Endothelial cell of hepatic sinusoid (primary cell): ENCODE measurements around the gene STK35.

Experiments
- in situ Hi-C: cut with HindIII; loops from 2 replicates; pipeline ENCODE4 v1.10.0; 2017; ENCODE audit warnings: low sequenced_read_pairs

The STK35 gene

DNA sequence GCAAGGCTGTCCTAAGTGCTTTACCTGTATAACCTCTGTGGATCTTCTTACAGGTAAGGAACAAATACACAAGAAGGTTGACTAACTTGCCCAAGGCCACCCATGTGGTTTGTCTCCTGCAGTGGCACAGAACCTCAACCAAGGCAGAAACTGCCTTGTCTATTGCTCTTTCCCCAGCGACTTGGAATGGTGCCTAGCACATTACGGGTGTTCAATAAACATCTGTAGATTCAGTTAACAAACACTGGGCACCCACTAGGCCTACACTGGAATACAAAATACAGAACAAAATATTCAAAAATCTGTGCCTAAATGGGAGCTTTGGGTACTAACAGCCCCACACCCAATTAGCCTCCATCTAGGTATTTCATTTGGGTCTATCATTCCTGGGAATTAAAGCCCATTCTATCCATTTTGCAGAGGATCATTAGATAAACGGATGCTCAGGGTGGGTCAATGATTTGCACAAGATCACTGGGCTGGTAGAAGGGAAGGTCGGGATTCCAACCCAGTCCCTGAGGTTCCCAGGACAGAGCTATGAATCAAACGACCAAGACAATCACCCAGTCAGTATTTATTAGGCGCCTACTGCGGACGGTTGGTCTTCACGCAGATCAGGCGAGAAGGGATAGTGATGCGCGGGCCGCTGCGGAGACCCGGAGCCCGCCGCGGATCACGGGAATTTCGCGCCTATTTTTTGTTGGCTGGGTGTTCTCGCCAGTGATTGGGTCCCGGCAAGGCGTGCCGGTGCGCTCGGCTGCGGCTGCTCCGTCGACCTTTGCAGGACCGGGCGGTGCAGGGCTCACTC, at the start of gene STK35:
Gene STK35 (plus strand): TSS at position 771 of the 808 bp plus-strand sequence. CDS start 55 bp downstream, outside the sequence.
- in situ Hi-C loops: no loop called here

DNA sequence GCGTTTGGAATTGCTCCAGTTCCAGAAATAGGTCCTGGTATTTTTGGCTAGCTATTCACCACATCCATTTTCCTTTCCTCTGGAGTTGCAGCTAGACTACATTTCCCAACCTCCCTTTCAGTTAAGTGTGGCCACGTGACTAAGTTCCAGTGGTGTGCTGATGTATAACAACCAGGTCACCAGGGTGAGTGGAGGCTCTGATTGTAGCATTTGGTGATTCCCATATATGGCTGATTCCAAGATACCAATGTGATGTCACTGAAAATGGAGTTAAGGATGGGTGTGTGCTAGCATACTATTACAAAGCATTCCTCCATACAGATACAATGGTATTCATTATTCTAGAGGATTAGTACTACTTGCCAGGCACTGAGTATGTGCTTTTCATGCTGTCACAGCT, 49.7 kb upstream of the STK35 start:
- in situ Hi-C loops: no loop called here

DNA sequence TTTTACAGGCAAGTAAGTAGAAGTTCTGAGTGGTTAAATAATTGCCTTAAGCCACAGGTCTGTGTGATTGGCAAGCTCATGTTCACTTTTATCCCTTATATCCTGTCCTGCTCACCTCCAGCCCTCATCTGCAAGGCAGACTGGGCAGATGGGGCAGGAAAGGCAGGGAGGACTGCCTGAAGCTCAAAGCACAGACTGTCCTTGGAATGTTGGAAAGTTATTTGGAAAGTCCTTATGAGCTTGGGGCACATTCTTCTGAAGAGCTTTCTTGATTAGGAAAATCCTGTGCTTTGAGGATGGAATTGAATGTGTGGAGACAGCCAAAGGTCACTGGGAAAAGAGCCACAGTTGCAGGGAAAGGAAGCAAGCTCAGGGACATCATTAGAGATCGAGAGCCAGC, 48.9 kb upstream of the STK35 start:
- in situ Hi-C loops: no loop called here

DNA sequence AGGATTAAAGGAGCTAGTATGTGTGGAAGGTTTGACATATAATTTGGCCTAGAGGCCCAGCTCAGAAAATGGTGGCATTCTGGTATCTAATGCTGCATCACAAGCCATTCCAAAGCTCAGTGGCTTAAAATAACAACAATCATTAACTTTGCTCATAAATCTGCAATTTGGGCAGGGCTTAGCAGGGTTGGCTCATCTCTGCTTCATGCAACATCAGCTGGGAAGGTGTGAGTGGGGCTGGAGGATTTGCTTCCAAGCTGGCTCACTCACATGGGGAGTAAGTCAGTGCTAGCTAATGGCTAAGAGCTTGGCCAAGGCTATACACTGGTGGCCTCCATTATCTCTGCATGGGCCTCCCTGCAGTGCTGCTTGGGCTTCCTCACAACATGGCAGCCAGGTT, 48.0 kb upstream of the STK35 start:
- in situ Hi-C loops: no loop called here

DNA sequence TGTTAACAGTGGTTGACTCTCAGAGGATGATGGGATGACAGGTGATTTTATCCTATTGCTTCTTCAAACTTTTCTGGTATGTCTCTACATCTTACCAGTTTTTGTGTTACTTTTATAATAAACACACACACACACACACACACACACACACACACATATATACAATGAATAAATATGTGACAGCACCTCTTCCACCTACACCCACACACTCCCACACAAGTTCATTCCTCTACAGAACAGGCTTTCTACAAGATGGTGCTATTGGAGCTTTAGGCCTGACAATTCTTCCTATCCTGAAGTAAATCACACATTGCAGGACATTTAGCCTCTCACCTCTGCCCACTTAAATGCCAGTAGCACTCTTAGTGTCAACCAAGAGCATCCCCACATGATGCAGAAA, 46.7 kb upstream of the STK35 start:
- in situ Hi-C loops: no loop called here

DNA sequence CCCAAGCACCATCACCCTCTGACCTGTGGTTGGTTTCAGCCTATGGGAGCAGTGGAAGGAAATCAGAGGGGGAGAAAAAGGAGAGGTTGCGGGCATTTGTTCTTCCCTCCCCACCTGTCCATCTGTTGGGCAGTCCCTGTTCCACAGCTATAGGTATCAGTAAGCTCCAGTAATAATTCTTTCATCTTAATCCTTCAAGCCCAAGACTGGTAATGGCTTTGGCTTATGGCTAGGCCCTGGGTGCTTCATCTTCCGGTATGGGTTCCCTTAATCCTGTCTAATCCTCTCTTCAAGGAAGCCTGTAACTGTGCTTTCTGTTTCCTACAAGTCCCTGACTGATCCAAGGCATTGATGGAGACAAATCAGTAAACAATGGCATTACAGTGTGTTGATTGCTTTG, 42.2 kb upstream of the STK35 start:
- in situ Hi-C loops: no loop called here

DNA sequence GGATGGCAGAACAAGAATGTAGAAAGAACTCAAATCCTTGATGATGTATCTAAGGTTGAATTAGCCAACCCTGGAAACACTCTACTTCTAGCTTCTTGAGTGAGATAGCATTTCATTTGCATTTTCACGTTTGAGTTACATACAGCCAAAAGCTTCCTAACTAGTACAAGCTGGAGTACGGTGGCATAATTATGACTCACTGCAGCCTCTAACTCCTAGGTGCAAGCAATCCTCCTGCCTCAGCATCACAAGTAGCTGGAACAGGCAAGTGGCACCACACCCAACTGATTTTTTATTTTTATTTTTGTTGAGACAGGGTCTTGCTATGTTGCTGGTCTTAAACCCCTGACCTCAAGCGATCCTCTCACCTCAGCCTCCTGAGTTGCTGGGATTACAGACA, 36.5 kb upstream of the STK35 start:
- in situ Hi-C loops: no loop called here

DNA sequence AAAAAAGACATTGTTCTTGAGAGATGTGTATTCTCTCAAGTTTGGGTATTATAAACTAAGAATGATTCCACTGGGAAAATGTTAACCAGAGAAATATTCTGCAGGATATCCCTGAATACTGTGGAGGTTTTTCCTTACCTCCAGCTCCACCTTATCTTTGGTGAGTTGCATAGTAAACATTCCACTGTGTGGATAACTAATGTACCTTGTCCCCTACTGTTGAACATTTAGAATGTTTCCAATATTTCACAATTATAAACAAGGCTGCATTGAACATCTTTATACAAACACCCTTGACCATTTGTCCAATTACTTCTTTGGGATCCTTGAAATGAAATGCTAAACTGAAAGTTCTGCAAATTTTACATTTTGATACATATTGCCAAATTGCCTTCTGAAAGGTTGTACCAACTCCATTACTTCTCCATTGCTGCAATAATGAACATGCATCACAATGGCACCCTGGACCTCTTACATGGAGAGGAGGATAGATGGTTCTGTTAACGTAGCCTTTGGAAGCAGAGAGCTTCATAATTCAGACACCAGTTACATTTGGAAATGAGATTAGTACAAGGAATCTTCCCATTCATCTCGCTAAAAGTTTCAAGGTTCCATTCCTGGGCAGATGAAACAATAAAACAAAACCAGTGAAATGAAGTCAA, 35.0 kb upstream of the STK35 start:
- in situ Hi-C loops: no loop called here

DNA sequence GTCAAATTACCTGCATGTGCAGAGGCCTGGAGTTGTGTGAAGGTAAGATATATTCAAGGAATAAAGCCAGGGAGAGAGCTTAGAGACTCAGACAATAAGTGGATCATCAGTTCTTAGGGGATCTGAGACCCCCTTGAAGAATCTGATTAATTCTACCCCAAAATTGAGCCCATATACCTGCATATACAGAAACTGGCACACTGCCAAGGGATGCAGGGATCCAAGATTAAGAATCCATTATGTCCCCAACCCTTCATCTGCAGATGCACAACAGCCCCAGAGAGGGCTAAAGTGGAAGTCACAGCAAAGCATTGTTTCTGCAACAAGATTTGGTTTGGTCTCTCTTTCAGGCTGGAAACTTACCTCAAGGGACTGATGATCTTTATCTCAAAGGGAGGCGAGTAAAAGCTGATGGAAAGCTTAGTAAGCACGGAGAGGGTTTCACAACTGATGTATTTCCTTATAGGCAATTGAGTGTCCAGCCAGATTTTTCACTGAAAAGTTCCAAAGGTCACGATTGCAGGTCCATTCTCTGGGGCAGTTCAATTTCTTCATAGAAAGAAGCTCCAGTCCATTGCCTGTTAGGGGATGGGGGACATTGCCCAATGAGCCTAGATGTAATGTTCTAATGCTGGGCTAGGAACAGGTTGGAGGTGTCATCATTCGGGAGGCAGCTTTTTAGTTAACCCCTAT, 20.9 kb upstream of the STK35 start:
- in situ Hi-C loops: no loop called here

DNA sequence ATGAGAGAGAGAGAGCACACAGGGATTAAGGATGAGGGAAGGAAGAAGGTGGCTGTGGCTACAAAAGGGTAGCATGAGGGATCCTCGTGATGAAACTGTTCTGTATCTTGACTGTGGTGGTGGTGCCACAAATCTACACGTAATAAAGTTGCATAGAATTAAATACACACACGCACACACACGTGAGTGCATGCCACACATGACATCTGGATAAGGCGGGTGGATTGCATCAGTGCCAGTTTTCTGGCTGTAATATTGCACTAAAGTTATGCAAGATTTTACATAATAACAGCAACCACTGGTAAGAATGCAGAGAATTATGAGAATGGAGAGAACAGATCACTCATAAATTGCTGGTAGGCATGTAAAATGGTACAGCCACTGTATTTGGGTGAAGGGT, 16.9 kb upstream of the STK35 start:
- in situ Hi-C loops: no loop called here

DNA sequence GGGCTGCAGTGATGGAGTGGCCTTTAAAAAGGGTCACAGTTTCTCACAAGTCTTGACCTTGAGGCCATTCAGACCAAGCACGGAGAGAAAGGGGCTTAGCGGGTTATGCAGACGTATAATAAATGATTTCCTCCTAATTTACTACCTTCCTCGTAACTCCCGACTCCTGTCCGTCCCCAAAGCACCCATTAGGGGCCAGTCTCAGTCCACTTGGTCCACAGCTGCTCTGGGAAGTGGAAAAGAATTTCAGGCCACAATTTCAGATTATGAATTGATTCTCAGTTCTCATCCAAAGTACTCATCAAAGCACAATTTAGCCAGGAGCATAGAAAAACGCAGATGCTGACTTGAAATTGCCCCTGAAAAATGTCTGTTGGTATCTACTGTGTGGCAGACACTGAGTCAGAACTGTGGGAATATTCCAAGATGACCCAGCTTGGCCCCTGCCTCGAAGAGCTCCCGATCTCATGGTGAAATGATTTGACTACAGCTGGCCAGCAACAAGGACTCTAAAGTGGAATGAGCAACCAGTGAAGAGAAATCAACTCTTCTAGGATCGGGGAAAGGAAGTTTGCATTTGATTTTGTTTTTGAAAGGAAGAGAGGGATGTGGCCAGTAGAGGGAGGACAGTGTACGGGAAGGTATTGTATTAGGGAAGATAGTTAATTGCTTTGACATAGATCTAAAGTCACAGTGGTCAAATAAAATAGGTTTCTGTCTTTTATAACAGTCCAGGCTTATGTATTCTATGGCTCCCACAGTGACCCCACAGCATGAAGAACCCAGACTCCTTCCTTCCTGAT, 15.2 kb upstream of the STK35 start:
- in situ Hi-C loops: no loop called here

DNA sequence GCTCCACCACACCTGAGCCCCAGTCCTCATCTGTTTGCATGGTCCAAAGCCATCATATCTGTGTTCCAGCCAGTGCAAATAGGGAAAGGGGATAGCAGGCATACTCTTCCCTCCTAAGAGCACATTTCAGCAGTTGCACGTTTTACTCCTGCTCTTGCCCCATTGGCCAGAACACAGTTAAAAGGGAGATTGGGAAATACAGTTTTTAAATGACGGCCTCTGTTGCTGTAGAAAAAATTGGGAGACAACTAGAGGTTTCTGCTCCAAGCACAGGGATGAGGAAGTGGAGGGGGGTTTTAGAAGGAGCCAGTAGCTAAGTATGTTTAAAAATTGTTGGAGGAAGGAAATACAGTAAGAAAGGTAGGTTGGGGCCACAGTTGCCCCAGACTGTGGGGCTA, 14.6 kb upstream of the STK35 start:
- in situ Hi-C loops: no loop called here

DNA sequence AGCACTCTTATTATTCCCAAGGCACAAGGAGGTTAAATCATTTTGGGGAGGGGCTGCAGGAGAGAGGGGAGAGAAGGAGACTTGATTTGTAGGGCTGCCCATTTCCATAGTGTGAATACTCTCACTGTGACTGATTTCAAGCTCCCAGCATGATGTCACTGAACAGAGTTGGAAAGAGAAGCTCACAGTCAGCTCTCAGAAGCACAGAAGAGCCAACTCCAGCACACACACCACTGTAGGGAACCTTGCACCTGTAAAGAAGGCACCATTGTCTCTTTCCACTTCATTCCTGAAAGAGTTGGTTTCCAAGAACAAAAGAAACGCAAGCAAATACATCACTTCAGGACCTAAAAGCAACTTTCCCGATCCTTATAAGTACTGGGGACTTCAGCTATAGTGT, 12.7 kb upstream of the STK35 start:
- in situ Hi-C loops: no loop called here

DNA sequence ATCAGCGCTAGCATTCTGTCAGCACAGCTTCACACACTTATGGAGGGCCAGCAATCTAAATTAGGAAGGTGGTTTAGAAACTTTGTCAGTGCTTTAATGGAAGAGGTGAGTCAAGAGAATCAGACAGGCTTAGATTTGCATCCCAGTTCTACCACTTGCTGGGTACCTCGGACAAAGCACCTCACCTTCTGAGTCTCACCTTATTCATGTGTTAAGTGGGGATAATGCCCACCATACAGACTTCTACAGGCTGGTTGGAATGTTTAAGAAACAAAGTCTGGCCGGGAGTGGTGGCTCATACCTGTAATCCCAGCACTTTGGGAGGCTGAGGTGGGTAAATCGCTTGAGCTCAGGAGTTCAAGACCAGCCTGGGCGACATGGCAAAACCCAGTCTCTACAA, 12.2 kb upstream of the STK35 start:
- in situ Hi-C loops: no loop called here

DNA sequence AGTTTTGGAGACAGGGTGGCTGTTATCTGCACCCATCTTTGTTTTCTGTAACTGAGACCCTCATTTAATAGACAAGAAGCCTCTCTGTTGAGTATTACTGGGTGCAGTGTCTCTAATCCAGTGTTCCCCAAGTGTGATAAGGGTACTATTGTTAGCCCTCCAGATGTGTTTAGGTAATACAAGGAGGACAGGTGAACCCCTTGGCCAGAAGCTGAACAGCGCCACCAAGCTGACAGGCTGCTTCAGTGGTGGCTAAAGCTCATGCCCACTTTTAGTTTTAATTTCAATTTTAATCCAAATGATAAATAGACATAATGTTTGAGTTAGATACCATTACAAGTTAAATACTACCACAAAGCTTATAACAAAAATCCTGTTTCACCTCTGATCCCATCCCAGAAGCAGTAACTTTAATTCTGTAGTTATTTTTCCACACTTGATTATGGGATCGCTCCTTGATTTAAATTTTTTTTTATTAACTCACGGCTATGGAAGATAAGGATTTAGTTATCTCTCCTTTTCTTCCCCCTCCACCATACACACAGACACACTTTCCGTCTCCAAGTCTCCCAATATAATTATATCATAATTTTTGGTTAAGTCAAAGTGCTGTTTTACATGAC, 8.4 kb upstream of the STK35 start:
- in situ Hi-C loops: no loop called here

DNA sequence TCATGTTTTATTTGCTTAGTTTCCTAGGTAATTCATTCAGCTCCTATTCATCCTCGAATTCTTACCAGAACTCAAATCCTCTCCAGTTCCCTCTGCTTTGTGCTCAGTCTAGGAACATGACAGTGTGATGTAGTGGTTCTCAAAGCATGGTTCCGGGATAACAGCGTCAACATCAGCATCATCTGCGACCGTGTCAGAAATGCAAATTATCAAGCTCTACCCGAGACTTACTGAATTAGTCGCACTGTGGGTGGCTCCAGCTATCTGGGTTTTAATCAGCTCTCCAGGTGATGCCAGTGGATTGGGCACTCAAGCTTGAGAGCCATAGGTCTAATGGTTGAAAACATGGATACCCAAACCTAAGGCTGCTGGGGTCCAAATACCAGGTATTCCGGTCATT, 7.7 kb upstream of the STK35 start:
- in situ Hi-C loops: no loop called here

DNA sequence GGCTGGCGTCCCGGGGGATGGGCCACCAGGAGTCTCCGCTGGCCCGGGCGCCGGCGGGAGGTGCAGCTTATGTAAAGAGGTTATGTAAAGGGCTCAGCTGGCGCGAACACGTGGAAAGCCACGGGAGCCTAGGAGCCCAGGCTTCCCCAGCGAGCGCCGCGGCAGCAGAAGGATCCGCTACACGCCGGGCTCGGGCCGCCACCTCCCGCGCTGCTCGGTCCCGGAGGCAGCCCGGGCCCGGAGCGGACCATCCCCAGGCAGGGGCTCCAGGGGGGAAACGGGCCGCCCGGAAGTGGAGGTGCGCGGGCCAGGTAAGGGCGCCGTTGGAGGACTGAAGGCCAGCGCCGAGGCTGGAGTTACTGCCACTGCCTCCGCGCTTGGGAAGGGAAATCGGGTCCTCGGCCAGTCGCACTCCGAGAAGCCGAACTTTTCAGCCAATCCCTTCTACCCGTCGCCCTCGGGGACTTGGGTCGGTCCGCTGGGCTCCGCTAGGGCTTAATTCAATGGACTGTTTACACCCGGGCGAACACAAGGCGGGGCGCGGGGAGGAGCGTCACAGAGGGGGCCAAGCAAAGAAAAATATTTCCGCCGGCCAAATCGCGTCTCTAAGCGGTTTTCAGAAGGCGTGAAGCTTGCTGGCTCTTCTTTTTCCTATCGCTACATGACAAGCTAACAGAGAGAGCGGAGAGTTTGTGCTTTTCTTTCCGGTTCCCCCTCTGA, 398 bp downstream of the STK35 start:
- in situ Hi-C loops: no loop called here

DNA sequence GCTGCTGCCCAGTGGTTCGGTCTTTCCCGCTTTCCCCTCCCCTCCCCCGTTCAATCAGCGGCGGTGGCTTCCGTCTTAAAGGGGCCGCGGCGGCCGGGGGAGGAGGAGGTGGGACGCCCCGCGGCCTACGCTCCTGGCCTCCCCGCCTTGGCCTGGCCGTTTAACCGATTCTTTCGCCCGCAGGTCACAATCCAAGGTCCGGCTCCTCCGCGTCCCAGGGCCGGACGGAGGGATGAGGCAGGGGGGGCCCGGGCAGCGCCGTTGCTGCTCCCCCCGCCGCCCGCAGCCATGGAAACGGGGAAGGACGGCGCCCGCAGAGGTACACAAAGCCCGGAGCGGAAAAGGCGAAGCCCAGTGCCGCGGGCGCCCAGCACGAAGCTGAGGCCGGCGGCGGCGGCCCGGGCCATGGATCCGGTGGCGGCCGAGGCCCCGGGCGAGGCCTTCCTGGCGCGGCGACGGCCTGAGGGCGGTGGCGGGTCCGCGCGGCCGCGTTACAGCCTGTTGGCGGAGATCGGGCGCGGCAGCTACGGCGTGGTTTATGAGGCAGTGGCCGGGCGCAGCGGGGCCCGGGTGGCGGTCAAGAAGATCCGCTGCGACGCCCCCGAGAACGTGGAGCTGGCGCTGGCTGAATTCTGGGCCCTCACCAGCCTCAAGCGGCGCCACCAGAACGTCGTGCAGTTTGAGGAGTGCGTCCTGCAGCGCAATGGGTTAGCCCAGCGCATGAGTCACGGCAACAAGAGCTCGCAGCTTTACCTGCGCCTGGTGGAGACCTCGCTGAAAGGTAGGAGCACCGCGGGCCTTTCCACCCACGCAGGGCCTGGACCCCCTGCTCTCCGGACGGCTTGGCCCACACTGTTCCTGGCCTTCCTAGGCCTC, 1.2 kb downstream of the STK35 start:
- in situ Hi-C loops: no loop called here

DNA sequence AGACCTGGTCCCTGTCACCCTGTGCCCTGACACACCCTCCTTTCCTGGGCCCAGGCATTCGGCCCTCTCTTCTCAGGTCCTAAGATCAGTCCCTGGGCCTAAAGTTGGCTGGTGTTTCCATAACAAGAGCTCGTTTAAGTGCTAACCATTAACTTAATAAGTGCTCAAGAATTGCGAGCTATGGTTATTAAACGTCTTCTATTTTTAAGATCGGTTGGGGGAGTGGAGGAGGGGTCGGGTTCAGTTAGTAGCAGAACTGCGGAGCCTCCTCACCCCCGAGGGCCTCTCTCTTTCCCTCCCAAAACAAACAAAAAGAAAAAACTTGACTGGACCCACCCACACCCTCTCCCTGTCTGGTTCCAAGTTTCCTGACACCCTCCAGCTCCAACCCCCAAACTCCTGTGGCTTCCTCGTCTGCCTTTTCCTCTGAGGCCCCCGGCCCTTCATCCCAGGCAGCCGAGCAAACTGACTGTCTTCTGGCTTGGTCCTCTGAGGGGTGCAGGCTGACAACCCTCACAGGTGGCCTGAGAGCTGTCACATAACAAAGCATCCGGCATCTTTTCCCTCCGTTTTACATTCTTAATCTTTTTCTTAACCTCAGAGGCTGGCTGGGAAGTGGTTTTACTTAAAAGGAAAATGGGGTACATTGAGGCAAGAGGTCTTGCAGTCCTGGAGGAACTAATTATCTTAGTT, 2.0 kb downstream of the STK35 start:
- in situ Hi-C loops: no loop called here
